ENCODE data around the gene SECISBP2.

SECISBP2 gene

GRCh38 chr9:89347651-89348050, 29.4 kb downstream of the SECISBP2 start:
- DNase-seq (ENCODE audit: low read depth in 2 of 2): no peak

GRCh38 chr9:89349607-89350006, 31.3 kb downstream of the SECISBP2 start:
- no peak for DNase-seq (ENCODE audit: low read depth in 2 of 2)

- no peak for DNase-seq (ENCODE audit: low read depth in 2 of 2)
Measured at GRCh38 chr9:89350988-89351557, 32.8 kb downstream of the SECISBP2 start.

GRCh38 chr9:89351584-89352300, 33.4 kb downstream of the SECISBP2 start:
- no peak for DNase-seq (ENCODE audit: low read depth in 2 of 2)

- no peak for DNase-seq (ENCODE audit: low read depth in 2 of 2)
Measured at GRCh38 chr9:89352451-89352850, 34.2 kb downstream of the SECISBP2 start.

- DNase-seq (ENCODE audit: low read depth in 2 of 2): no peak
Measured at GRCh38 chr9:89352874-89353649, 34.8 kb downstream of the SECISBP2 start.

- no peak for DNase-seq (ENCODE audit: low read depth in 2 of 2)
Measured at GRCh38 chr9:89353989-89354388, 35.7 kb downstream of the SECISBP2 start.

GRCh38 chr9:89354471-89354870, 36.2 kb downstream of the SECISBP2 start:
- DNase-seq (ENCODE audit: low read depth in 2 of 2): no peak

GRCh38 chr9:89356782-89357181, 38.5 kb downstream of the SECISBP2 start:
- no peak for DNase-seq (ENCODE audit: low read depth in 2 of 2)

GRCh38 chr9:89357331-89358197, 39.3 kb downstream of the SECISBP2 start:
- DNase-seq (ENCODE audit: low read depth in 2 of 2): no peak

- DNase-seq (ENCODE audit: low read depth in 2 of 2): no peak
Measured at GRCh38 chr9:89358376-89358916, 40.1 kb downstream of the SECISBP2 start.

- DNase-seq (ENCODE audit: low read depth in 2 of 2): no peak
Measured at GRCh38 chr9:89358985-89359384, 40.7 kb downstream of the SECISBP2 start.

GRCh38 chr9:89359751-89360261, 41.5 kb downstream of the SECISBP2 start:
- DNase-seq (ENCODE audit: low read depth in 2 of 2): no peak

GRCh38 chr9:89360465-89360864, 42.2 kb downstream of the SECISBP2 start:
- no peak for DNase-seq (ENCODE audit: low read depth in 2 of 2)

GRCh38 chr9:89361031-89361430, 42.7 kb downstream of the SECISBP2 start:
- no peak for DNase-seq (ENCODE audit: low read depth in 2 of 2)

- DNase-seq (ENCODE audit: low read depth in 2 of 2): no peak
Measured at GRCh38 chr9:89361816-89362646, 43.7 kb downstream of the SECISBP2 start.

GRCh38 chr9:89362647-89363310, 44.5 kb downstream of the SECISBP2 start:
- no peak for DNase-seq (ENCODE audit: low read depth in 2 of 2)

- no peak for DNase-seq (ENCODE audit: low read depth in 2 of 2)
Measured at GRCh38 chr9:89363311-89363670, 45.0 kb downstream of the SECISBP2 start.

- no peak for DNase-seq (ENCODE audit: low read depth in 2 of 2)
Measured at GRCh38 chr9:89363921-89364665, 45.8 kb downstream of the SECISBP2 start.
